HepG2 (cell line): ENCODE measurements around the gene TRIM44. TPM values are rescaled to one million over a fixed set of nuclear protein-coding genes. Genes with fewer than 3 reads are reported as not detected.

Experiments used
- ATAC-seq: fragments of 200-7000 bp; cut with Tn5 transposase; 3 replicates; pipeline ENCODE4 v1.9.1; 2020; ENCODE audit warnings: mild to moderate bottlenecking, moderate library complexity
- BruUV-seq: library from RNA; stranded (reverse); fragments of 400-500 nt; replicated peaks from 2 replicates; lab custom pipeline; 2021; lab: Mats Ljungman, UMichigan
- CTCF ChIA-PET: fragments of 300-600 bp; formaldehyde crosslinking; extraction: SDS; loops from one replicate; lab custom pipeline; 2021; ENCODE audit warnings: low total read pairs, inconsistent platforms, low intra/inter-chr PET ratio; lab: Yijun Ruan, JAX
- POLR2A ChIA-PET: fragments of 350-600 bp; sonication (Branson Sonifier 250); formaldehyde crosslinking; loops from one replicate; lab custom pipeline; 2020; ENCODE audit warnings: antibody characterized with exemption, inconsistent platforms; lab: Yijun Ruan, JAX
- DNase-seq: peaks from one replicate; pipeline ENCODE4 v3.0.0-alpha.2; 2015; ENCODE audit warnings: low spot score
- FAIRE-seq: peaks from 3 replicates; lab custom pipeline; 2011; peaks lifted over from hg19 to GRCh38; lab: Jason Lieb, UNC
- H2AFZ ChIP-seq: one replicate; pipeline ENCODE4 v1.6.1; 2011; ENCODE audit warnings: low read length, inconsistent platforms
- H3K27ac ChIP-seq: fragments of 300-600 bp; 3 replicates; pipeline ENCODE4 v1.8.0; 2011; ENCODE audit warnings: mixed run types, mild to moderate bottlenecking, mixed read lengths, low read length, inconsistent platforms; ENCODE audit not compliant: insufficient read depth; ENCODE audit errors: extremely low read length
- H3K27me3 ChIP-seq, 2 experiments: fragments of 200-600 bp in 1 of 2; 2 replicates in 1 of 2; 3 replicates in 1 of 2; pipeline versions ENCODE4 v1.6.0 to v1.8.0; 2011; ENCODE audit warnings: low read length in 2 of 2, mild to moderate bottlenecking in 2 of 2, moderate library complexity in 2 of 2, inconsistent platforms in 1 of 2; ENCODE audit not compliant: insufficient read depth in 2 of 2, control insufficient read depth in 1 of 2
- H3K36me3 ChIP-seq, 2 experiments: fragments of 200-600 bp in 1 of 2; replicated peaks in 1 of 2; 2 replicates in 1 of 2; 3 replicates in 1 of 2; pipeline versions ENCODE4 v1.5.1 to v1.8.0; 2011; ENCODE audit warnings: low read length in 2 of 2, inconsistent platforms in 1 of 2; ENCODE audit not compliant: insufficient read depth in 2 of 2, control insufficient read depth in 1 of 2
- H3K4me1 ChIP-seq: 2 replicates; pipeline ENCODE4 v1.5.1; 2012; ENCODE audit warnings: low read length, inconsistent platforms; ENCODE audit not compliant: insufficient read depth
- H3K4me2 ChIP-seq: 2 replicates; pipeline ENCODE4 v1.6.0; 2011; ENCODE audit warnings: low read depth, low read length, inconsistent platforms
- H3K4me3 ChIP-seq, 3 experiments: fragments of 200-600 bp in 1 of 3; sonication (generic), shearing (Covaris generic) in 1 of 3; replicated peaks in 1 of 3; 2 replicates each; pipeline ENCODE4 v1.5.1; 2011 to 2016; ENCODE audit warnings: low read length in 3 of 3, inconsistent platforms in 2 of 3, low read depth in 2 of 3, mild to moderate bottlenecking in 2 of 3, control low read depth in 1 of 3, mixed read lengths in 1 of 3; ENCODE audit not compliant: insufficient read depth in 1 of 3
- H3K79me2 ChIP-seq: one replicate; pipeline ENCODE4 v1.6.1; 2011; ENCODE audit warnings: low read length, inconsistent platforms; ENCODE audit not compliant: insufficient read depth
- H3K9ac ChIP-seq: 2 replicates; pipeline ENCODE4 v1.6.0; 2011; ENCODE audit warnings: mild to moderate bottlenecking, low read depth, low read length, inconsistent platforms; ENCODE audit not compliant: insufficient read depth
- H3K9me3 ChIP-seq: 2 replicates; pipeline ENCODE4 v1.5.1; 2012; ENCODE audit warnings: mild to moderate bottlenecking, low read length
- H4K20me1 ChIP-seq: 2 replicates; pipeline ENCODE4 v1.6.0; 2011; ENCODE audit warnings: inconsistent platforms, mild to moderate bottlenecking, low read length, moderate library complexity; ENCODE audit not compliant: insufficient read depth
- AKAP8 ChIP-seq: sonication (generic); formaldehyde crosslinking; IDR thresholded peaks from 2 replicates; pipeline ENCODE4 v1.5.1; 2020; ENCODE audit warnings: mild to moderate bottlenecking, missing genetic modification reagents
- ATF6 ChIP-seq: sonication (generic); formaldehyde crosslinking; conservative IDR thresholded peaks from 2 replicates; pipeline ENCODE4 v1.4.0; 2020; ENCODE audit warnings: missing genetic modification reagents
- CREM ChIP-seq, 2 experiments: sonication (generic) in 1 of 2; formaldehyde crosslinking in 1 of 2; IDR thresholded peaks; 2 replicates each; pipeline versions ENCODE4 v1.4.0 to v1.6.1; 2016 to 2020; ENCODE audit warnings: antibody characterized with exemption in 1 of 2, mild to moderate bottlenecking in 1 of 2, missing genetic modification reagents in 1 of 2
- FOXO1 ChIP-seq: sonication (generic); formaldehyde crosslinking; IDR thresholded peaks from 2 replicates; pipeline ENCODE4 v1.4.0; 2020; ENCODE audit warnings: missing genetic modification reagents
- ZNF616 ChIP-seq: sonication (generic); formaldehyde crosslinking; IDR thresholded peaks from 2 replicates; pipeline ENCODE4 v1.5.0; 2020; ENCODE audit warnings: low read depth, mild to moderate bottlenecking, missing genetic modification reagents
- WGBS: methylation state at CpG from one replicate; pipeline ENCODE4 v1.1.6; 2017; ENCODE audit warnings: low lambda C conversion rate; 5-methylcytosine and 5-hydroxymethylcytosine counted together
- in situ Hi-C: cut with HindIII; loops from 2 replicates; pipeline ENCODE4 v1.10.0; 2017; ENCODE audit warnings: low pct_unique_long_range_greater_than_20kb; ENCODE audit not compliant: extremely low pct_ligation_motif_present
- intact Hi-C: fragments of 100-400 bp; cut with micrococcal nuclease; formaldehyde crosslinking; loops from one replicate; pipeline ENCODE4 v1.10.0; 2022; ENCODE audit not compliant: unreplicated experiment
- polyA plus RNA-seq, 8 experiments: library from polyadenylated mRNA; depleted of rRNA in 3 of 8; stranded (reverse) in 7 of 8; unstranded in 1 of 8; fragments of >200 nt; fragmentation: Illumina TruSeq in 4 of 8; extraction: Trizol in 4 of 8; gene quantifications; 2 replicates each; pipeline versions ENCODE4 v1.2.1 to v1.2.3, GENCODE V29; 2011 to 2016; ENCODE audit warnings: low read depth in 4 of 8, missing spikeins in 1 of 8, mixed read lengths in 1 of 8; ENCODE audit not compliant: insufficient read depth in 1 of 8
- total RNA-seq, 5 experiments: library from RNA; depleted of rRNA; stranded (reverse); fragments of >200 nt; fragmentation: Illumina TruSeq; extraction: Trizol; gene quantifications; 2 replicates each; pipeline ENCODE4 v1.2.3, GENCODE V29; 2016; ENCODE audit warnings: low read depth in 1 of 5
- TF ChIP-seq, protein P1 (sequence below): sonication (generic); formaldehyde crosslinking; IDR thresholded peaks from 2 replicates; pipeline ENCODE4 v1.8.1; 2023; ENCODE audit warnings: mild to moderate bottlenecking, missing genetic modification reagents

Gene TRIM44
- total and polyA plus RNA-seq, 2 of the 13 experiments (the other 11 are each of a cell fraction or from before 2014, with no cell fraction given), result 22.7 to 50.3 TPM

DNA sequence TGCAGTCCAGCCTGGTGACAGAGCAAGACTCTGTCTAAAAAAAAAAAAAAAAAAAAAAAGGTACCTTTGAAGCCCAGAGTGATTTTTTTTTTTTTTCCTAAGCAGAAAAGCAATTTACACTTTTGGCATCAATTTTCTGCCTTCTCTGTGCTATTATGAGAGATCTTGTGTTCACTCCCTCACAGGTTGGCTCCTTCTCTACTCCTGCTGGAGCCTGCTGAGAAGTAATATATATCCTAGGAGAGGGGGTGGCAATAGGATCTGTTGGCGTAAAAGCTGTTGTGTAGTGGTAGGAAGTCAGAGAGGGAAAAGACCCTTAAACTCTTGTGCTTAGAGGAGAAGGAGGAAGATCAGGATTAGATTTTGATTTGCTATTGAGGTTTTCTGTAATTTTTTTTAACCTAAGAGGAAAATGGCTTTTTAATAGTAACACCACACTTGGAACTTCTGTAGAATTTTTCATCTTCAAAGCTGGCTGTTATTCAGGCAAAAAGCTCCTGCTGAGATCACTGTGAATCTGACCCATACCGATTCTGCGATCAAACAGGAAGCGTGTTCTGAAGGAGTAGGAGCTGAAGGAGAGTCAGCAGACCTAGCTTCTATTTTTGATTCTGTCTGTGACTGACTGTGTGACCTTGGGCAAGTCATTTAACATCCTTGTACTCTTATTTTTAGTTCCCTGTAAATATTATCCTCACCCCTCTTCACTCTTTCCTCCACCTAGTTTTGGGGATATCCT is 77.7 kb downstream of the TRIM44 start:
- no TSS peak for BruUV-seq
- no peaks in the 10 kb centered on the region for H3K9me3 ChIP-seq
- no peak overlapping the region for H3K27ac ChIP-seq
- H3K4me3 ChIP-seq, result no peak overlapping the region
- DNase-seq (no peak), FAIRE-seq (no peak), ATAC-seq (no peak)
- peaks cover 19% of the 10 kb centered on the region for H3K4me1 ChIP-seq
- no peak overlapping the region for H3K4me2 ChIP-seq
- no peaks in the 10 kb centered on the region for H4K20me1 ChIP-seq
- no peak overlapping the region for H3K9ac ChIP-seq
- TF ChIP-seq AKAP8 (CRISPR knock-in tag) (no peak), CREM (IDR thresholded peaks at IDR 0.05) (no peak), CREM (CRISPR knock-in tag; IDR thresholded peaks at IDR 0.05) (no peak), ATF6 (CRISPR knock-in tag) (no peak), ZNF616 (CRISPR knock-in tag) (no peak), FOXO1 (CRISPR knock-in tag) (no peak)
- TF ChIP-seq, protein P1, sequence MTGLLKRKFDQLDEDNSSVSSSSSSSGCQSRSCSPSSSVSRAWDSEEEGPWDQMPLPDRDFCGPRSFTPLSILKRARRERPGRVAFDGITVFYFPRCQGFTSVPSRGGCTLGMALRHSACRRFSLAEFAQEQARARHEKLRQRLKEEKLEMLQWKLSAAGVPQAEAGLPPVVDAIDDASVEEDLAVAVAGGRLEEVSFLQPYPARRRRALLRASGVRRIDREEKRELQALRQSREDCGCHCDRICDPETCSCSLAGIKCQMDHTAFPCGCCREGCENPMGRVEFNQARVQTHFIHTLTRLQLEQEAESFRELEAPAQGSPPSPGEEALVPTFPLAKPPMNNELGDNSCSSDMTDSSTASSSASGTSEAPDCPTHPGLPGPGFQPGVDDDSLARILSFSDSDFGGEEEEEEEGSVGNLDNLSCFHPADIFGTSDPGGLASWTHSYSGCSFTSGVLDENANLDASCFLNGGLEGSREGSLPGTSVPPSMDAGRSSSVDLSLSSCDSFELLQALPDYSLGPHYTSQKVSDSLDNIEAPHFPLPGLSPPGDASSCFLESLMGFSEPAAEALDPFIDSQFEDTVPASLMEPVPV (CRISPR knock-in tag), result no peak
- H3K36me3 ChIP-seq, result peaks cover 4 to 20% of the 10 kb centered on the region in 2 experiments
- WGBS, result 96% methylated on average over 4 of the region's 4 CpGs
- no peaks in the 10 kb centered on the region for H3K79me2 ChIP-seq
- in situ Hi-C loops (no loop called here), intact Hi-C loops (no loop called here)
- ChIA-PET CTCF (no interaction called here), POLR2A (interaction anchor here (1.1 kb wide), 1 partner anchor 10 kb away, joined by 3 read pairs; no protein-coding TSS in a partner anchor)
- no peaks in the 10 kb centered on the region for H3K27me3 ChIP-seq
- H2AFZ ChIP-seq, result no peak overlapping the region
